Brain pericyte (primary cell): ENCODE results near the gene CARD18.

Source experiments
- DNase-seq: peaks from one replicate; pipeline ENCODE4 v3.0.0-alpha.2; 2012; ENCODE audit warnings: low read depth, low spot score

Gene CARD18

DNA sequence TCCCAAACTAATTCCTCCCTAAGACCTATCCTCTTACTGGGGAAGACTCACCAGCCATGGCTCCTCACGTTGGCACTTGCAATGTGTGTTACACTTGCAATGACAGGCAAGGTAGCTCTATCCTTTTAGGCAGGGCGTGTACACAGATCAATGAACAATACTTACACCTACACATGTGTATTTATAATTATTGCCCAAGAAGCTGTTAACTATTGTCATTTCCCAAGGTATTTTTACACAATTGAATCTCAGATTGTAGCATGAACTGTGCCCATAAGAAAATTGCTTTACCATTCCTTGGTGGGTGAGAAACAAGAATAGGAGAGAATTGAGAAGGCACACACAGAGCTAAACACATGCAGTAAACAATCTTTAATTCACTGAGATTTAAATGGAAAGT lies at the start of gene CARD18:
TSS of gene CARD18 (minus strand) at position 101 of the 400 bp plus-strand sequence. CDS start at position 58, 43 bp downstream.
- no peak for DNase-seq

- no peak for DNase-seq
Observed at GRCh38 chr11:105183987-105184386, 44.4 kb upstream of the CARD18 start.

DNA sequence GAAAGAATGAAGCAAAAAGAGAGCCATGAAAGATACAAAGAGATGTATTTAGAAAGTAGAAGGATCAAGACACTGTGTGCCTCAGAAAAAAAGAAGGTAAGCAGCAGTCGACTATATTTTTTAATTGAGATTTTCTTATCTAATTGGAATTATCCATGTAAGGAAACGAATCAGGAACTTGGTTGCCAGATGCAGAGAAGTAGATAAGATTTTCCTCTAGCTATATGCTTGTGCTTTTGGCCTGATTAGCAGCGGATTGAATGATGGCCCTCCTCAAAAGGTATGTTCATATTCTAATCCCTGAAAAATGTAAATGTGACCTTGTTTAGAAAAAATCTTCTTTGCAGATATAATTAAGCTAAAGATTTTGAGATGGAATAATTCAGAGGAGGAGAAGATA lies 43.9 kb upstream of the CARD18 start:
- no peak for DNase-seq

- no peak for DNase-seq
Observed at GRCh38 chr11:105181521-105181920, 42.0 kb upstream of the CARD18 start.

DNA sequence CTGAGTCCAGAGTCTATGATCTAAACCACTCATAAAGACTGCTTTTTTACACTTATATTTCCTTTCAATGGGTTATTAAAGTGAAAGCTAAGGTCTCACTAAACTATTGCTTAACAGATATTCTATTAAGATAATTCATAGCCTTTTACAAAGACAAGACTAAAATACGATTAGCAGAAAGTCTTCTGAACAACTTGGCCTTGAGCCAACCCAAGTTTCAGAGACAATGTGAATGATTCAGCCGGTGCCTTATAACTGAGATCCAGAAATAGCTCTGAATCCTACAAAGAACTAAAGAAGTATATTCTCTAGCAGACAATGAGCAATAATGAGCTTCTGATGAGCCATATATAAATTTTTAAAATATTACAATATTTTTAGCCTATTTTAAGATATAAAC lies 41.5 kb upstream of the CARD18 start:
- DNase-seq = peak; percentile 5

GRCh38 chr11:105179542-105180278 lies 40.1 kb upstream of the CARD18 start:
- DNase-seq = no peak

GRCh38 chr11:105177658-105178057 lies 38.1 kb upstream of the CARD18 start:
- DNase-seq = peak; percentile 54

- no peak for DNase-seq
Observed at GRCh38 chr11:105168457-105168856, 28.9 kb upstream of the CARD18 start.

- no peak for DNase-seq
Observed at GRCh38 chr11:105167244-105167643, 27.7 kb upstream of the CARD18 start.

DNA sequence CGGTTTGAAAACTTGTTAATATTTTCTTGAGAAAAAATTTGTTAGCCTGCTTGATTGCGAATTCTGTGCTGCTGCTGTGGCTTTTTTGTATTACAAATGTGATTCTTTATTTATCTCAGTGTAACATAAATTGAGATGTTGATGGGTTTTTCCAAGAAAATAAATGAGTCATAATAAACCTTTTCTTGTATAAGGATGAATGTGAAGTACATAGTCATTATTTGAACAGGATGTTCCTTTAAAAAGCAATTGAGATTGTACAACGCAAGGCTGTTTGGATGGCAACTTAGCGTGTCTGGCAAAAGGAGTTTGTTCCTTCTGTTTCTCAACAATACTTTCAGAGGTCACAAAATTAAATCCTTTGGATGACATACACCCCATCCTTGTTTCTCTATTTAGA lies 24.6 kb upstream of the CARD18 start:
- no peak for DNase-seq

GRCh38 chr11:105162506-105162905 lies 22.9 kb upstream of the CARD18 start:
- DNase-seq = no peak

GRCh38 chr11:105158436-105158835 lies 18.9 kb upstream of the CARD18 start:
- DNase-seq = no peak

DNA sequence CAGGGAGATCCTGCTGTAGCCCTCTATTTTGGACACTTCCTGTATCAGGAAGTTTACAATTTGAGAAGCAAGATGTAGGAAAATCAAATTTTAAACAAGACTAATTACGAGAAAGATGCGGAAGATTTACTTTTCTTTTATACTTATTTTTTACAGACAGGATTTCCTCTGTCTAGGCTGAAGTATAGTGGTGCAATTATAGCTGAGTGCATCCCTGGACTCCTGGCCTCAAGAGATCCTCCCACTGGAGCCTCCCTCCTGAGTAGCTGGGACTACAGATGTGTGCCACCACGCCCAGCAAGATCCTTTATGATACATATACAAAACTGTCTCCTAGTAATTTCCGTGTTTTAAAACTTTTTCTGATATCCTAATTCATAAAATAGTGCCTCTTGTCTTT lies 17.2 kb upstream of the CARD18 start:
- no peak for DNase-seq

DNA sequence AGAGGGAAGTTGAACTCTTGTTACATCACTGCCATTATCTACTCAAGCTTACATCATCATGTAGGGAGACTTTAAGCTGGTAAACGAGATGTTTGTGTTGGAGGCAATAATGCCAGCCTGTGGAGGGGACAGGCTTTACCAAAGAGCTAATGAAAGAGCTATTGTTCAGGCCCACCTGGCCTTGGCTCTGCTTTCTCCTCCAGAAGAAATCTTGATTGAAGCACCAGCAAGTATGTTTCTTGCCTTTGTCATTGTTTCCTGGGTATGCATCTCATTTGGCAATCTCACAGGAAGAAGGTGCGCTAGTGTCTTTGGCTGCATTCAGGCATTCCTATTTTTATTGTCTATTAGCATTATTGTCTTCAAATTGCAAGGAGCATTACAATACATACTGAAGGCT lies 16.7 kb upstream of the CARD18 start:
- no peak for DNase-seq

DNA sequence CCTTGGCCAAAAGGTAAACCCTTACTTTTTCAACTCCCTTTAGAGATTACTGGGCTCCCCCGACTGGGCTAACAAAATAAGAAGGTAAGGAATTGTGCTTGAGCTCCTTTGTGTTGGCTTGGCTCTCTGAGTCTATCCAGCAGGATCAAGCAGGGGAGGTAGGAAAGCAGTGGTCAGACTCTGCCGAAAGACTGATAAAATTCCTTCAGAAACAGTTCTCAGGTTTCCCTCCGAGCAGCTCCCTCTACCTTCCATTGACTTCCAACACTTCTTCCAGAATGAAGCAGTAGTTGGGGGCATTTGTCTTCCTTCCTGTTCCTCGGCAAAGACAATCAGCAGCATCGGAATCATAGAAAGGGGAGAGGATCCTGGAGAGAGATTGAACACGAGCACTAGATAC lies 16.1 kb upstream of the CARD18 start:
- no peak for DNase-seq

GRCh38 chr11:105153392-105153791 lies 13.8 kb upstream of the CARD18 start:
- DNase-seq = peak; percentile 13

DNA sequence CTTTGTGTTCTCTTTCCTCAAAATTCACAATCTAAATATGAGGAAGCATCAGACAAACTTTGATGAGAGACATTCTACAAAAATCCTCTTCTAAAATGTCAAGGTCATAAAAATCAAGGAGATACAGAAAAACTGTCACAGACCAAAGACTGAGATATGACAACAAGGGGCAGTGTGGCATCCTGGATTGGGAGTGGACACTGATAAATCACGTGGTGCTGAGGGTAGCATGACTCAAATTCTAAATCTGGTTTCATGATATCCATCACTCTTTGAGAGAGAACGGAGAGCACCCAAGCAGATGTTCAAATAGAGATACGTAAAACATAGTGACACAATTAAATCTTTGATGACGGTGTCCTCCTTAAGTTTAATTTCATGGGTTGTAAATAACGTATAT lies 13.0 kb upstream of the CARD18 start:
- DNase-seq = no peak

DNA sequence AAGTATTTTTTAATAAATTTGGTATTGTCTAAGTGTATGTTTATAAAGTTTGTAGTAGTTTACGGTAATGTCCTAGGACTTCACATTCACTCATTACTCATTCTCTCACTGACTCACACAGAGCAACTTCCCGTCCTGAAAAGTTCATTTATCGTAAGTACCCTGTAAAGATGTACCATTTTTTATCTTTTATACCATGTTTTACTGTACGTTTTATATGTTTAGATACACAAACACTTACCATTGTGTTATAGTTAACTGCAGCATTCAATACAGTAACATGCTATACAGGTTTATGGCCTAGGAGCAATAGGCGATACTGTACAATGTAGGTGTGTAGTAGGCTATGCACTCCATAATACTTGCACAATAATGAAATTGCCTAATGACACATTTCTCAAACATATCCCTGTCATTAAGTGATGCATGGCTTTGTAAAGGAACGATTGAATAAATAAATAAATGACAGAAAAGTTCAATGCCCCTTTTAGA lies 12.5 kb upstream of the CARD18 start:
- no peak for DNase-seq

- no peak for DNase-seq
Observed at GRCh38 chr11:105149477-105149876, 9.9 kb upstream of the CARD18 start.

GRCh38 chr11:105148241-105148640 lies 8.7 kb upstream of the CARD18 start:
- DNase-seq = no peak

- no peak for DNase-seq
Observed at GRCh38 chr11:105144887-105145286, 5.3 kb upstream of the CARD18 start.

GRCh38 chr11:105142167-105142566 lies 2.6 kb upstream of the CARD18 start:
- DNase-seq = no peak

DNA sequence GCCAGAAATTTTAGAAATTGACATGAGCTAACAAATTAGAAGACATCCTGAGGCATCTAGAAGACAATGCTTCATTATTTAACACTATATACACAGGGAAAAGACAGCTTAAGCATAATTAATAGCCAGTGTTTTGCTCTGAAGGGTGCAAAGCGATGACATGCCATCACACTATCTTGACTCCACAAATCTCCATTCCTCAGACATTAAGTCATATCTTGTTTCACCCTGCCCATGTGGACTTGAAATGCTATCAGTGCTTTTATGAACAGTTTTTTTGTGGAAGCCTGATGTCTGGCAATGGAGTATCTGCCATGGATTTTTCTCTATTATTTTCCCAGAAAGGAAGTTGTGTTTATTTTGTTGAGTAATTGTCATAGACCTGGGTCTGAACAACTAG lies 2.3 kb downstream of the CARD18 start:
- DNase-seq = no peak

DNA sequence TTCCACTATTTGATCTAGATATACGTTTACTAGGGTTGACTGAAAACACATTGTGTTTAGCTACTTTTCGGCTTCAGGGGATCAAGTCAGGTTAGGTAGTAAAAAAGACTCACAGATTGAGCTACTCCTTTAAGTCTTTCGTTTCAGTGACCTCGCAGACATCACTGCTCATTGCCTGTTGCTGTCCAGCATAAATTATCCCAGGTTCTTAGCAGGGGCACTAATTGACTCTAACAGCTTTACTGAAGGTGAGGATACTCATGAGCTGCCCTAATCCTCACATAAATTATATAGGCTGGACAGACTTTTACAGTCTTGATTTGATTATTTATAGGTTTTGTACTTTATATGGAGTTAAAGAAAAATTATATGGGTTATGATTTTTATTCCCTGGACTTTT lies 3.7 kb downstream of the CARD18 start:
- DNase-seq = no peak
